MM.1S (cell line): ENCODE data around the gene PAXX.

Experiments
- DNase-seq: peaks from one replicate; pipeline ENCODE4 v3.0.0-alpha.2; 2015
- H2AFZ ChIP-seq: fragments of 300-600 bp; sonication (generic); 2 replicates; pipeline ENCODE4 v1.6.0; 2016; ENCODE audit warnings: antibody characterized with exemption, low read length
- H3F3A ChIP-seq: fragments of 300-600 bp; sonication (generic); 2 replicates; pipeline ENCODE4 v1.6.1; 2016; ENCODE audit warnings: mild to moderate bottlenecking, antibody characterized with exemption, low read length, moderate library complexity, mixed read lengths; ENCODE audit not compliant: insufficient read depth
- H3K27ac ChIP-seq: fragments of 300-600 bp; sonication (generic); 2 replicates; pipeline ENCODE4 v1.5.1; 2016; ENCODE audit warnings: mild to moderate bottlenecking, low read length
- H3K27me3 ChIP-seq: fragments of 300-600 bp; sonication (generic); replicated peaks from 2 replicates; pipeline ENCODE4 v1.6.0; 2016; ENCODE audit warnings: low read length; ENCODE audit not compliant: insufficient read depth
- H3K36me3 ChIP-seq: fragments of 300-600 bp; sonication (generic); replicated peaks from 2 replicates; pipeline ENCODE4 v1.6.1; 2016; ENCODE audit warnings: mild to moderate bottlenecking, low read length, mixed read lengths; ENCODE audit not compliant: insufficient read depth
- H3K4me1 ChIP-seq: fragments of 300-600 bp; sonication (generic); 2 replicates; pipeline ENCODE4 v1.6.1; 2016; ENCODE audit warnings: low read length, mixed read lengths
- H3K4me2 ChIP-seq: fragments of 300-600 bp; sonication (generic); 2 replicates; pipeline ENCODE4 v1.6.0; 2016; ENCODE audit warnings: low read depth, low read length
- H3K4me3 ChIP-seq: fragments of 300-600 bp; sonication (generic); 2 replicates; pipeline ENCODE4 v1.5.1; 2016; ENCODE audit warnings: low read length, mixed read lengths
- H3K79me2 ChIP-seq: fragments of 300-600 bp; sonication (generic); 2 replicates; pipeline ENCODE4 v1.6.1; 2016; ENCODE audit warnings: mixed run types, low read length, mixed read lengths
- H3K9ac ChIP-seq: fragments of 300-600 bp; sonication (generic); 2 replicates; pipeline ENCODE4 v1.6.1; 2016; ENCODE audit warnings: low read length, mixed read lengths
- H3K9me2 ChIP-seq: fragments of 300-600 bp; sonication (generic); replicated peaks from 2 replicates; pipeline ENCODE4 v1.6.1; 2016; ENCODE audit warnings: mild to moderate bottlenecking, low read length, mixed read lengths; ENCODE audit not compliant: insufficient read depth
- H3K9me3 ChIP-seq: fragments of 300-600 bp; sonication (generic); replicated peaks from 2 replicates; pipeline ENCODE4 v1.6.1; 2016; ENCODE audit warnings: mild to moderate bottlenecking, low read length, mixed read lengths; ENCODE audit not compliant: insufficient read depth
- H4K20me1 ChIP-seq: fragments of 300-600 bp; sonication (generic); 2 replicates; pipeline ENCODE4 v1.6.1; 2016; ENCODE audit warnings: mild to moderate bottlenecking, low read length, moderate library complexity, mixed read lengths; ENCODE audit not compliant: insufficient read depth
- EZH2 ChIP-seq: fragments of 300-600 bp; sonication (generic); optimal IDR thresholded peaks from 2 replicates; pipeline ENCODE3; 2017; ENCODE audit warnings: low read depth, mild to moderate bottlenecking, antibody characterized with exemption, low read length, mixed read lengths
- EZH2phosphoT487 ChIP-seq: fragments of 300-600 bp; sonication (generic); IDR thresholded peaks from 2 replicates; pipeline ENCODE4 v1.6.1; 2018; ENCODE audit warnings: antibody characterized with exemption, low read length
- TF ChIP-seq, protein P1 (sequence below): fragments of 300-600 bp; sonication (generic); IDR thresholded peaks from 2 replicates; pipeline ENCODE4 v1.5.1; 2016; ENCODE audit warnings: antibody characterized with exemption, low read length, mixed read lengths

The PAXX gene

DNA sequence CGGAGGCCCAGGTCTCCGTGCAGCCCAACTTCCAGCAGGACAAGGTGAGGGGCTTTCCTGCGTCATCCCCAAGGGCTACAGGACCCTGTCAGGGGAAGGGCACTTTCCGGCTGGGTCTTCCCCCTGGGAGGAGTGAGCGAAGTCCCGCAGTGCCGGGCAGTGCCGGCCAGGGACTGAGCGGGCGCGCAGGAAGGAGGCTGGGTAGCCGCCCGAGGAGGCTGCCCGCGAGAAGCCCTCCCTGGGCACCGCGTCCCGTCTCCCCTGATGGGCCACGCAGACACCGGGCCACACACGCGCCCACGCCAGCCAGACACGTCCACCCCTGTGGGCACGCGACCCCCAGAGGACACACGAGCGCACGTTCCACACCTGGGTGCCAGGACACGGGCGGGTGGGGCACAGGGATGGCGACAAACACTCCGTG lies 14.6 kb upstream of the PAXX start:
- no peak overlapping the region for H3K27ac ChIP-seq
- DNase-seq = no peak
- no peak overlapping the region for H3K9ac ChIP-seq
- H3K9me3 ChIP-seq = no peaks in the 10 kb centered on the region
- H3K4me3 ChIP-seq = no peak overlapping the region
- peaks cover 74% of the 10 kb centered on the region for H3K27me3 ChIP-seq
- no peak overlapping the region for H3K4me2 ChIP-seq
- H3K36me3 ChIP-seq = no peaks in the 10 kb centered on the region
- no peak overlapping the region for H2AFZ ChIP-seq
- H4K20me1 ChIP-seq = no peaks in the 10 kb centered on the region
- H3K4me1 ChIP-seq = no peaks in the 10 kb centered on the region
- TF ChIP-seq, protein P1, sequence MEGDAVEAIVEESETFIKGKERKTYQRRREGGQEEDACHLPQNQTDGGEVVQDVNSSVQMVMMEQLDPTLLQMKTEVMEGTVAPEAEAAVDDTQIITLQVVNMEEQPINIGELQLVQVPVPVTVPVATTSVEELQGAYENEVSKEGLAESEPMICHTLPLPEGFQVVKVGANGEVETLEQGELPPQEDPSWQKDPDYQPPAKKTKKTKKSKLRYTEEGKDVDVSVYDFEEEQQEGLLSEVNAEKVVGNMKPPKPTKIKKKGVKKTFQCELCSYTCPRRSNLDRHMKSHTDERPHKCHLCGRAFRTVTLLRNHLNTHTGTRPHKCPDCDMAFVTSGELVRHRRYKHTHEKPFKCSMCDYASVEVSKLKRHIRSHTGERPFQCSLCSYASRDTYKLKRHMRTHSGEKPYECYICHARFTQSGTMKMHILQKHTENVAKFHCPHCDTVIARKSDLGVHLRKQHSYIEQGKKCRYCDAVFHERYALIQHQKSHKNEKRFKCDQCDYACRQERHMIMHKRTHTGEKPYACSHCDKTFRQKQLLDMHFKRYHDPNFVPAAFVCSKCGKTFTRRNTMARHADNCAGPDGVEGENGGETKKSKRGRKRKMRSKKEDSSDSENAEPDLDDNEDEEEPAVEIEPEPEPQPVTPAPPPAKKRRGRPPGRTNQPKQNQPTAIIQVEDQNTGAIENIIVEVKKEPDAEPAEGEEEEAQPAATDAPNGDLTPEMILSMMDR = no peak
- TF ChIP-seq EZH2 (no peak), EZH2phosphoT487 (no peak)
- no peaks in the 10 kb centered on the region for H3K79me2 ChIP-seq
- H3F3A ChIP-seq = no peaks in the 10 kb centered on the region
- H3K9me2 ChIP-seq = no peaks in the 10 kb centered on the region

DNA sequence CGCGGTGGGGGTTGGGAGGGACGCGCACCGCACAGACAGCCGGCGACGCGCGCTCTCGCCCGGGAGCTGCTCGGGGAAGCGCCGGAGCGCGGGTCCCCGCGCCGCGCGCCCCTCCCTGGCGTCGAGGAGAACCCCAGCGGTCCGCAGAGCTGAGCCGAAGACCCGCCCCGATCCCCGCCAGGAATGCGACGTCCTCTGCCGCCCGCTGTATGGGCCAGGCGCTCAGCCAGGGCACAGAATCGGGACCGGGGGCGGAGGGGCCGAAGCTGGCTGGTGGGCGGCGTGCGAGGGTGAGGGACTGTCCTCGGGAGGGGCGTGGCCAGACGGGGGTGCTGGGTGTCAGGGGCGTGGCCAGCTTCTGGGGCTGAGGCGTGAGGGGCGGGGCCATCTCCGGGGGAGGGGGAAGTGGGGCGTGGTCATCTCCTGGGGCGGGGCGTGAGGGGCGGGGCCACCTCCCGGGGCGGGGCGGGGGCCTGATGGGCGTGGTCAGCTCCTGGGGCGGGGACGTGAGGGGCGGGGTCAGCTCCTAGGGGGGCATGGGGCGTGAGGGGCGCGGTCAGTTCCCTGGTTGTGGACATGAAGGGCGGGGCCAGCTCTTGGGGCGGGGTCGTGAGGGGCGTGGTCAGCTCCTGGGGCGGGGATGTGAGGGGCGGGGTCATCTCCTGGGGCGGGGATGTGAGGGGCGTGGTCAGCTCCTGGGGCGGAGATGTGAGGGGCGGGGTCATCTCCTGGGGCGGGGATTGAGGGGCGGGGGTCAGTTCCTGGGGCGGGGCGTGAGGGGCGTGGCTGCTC lies 14.0 kb upstream of the PAXX start:
- Histone ChIP-seq H3K4me2 (no peak overlapping the region), H4K20me1 (no peaks in the 10 kb centered on the region), H3K9me3 (no peaks in the 10 kb centered on the region), H3K9me2 (no peaks in the 10 kb centered on the region), H3K27me3 (peaks cover 74% of the 10 kb centered on the region), H3K27ac (no peak overlapping the region), H3F3A (no peaks in the 10 kb centered on the region), H2AFZ (no peak overlapping the region), H3K79me2 (no peaks in the 10 kb centered on the region), H3K4me1 (no peaks in the 10 kb centered on the region), H3K4me3 (no peak overlapping the region), H3K9ac (no peak overlapping the region), H3K36me3 (no peaks in the 10 kb centered on the region)
- TF ChIP-seq EZH2phosphoT487 (no peak), EZH2 (no peak)
- TF ChIP-seq, protein P1 = no peak
- no peak for DNase-seq

DNA sequence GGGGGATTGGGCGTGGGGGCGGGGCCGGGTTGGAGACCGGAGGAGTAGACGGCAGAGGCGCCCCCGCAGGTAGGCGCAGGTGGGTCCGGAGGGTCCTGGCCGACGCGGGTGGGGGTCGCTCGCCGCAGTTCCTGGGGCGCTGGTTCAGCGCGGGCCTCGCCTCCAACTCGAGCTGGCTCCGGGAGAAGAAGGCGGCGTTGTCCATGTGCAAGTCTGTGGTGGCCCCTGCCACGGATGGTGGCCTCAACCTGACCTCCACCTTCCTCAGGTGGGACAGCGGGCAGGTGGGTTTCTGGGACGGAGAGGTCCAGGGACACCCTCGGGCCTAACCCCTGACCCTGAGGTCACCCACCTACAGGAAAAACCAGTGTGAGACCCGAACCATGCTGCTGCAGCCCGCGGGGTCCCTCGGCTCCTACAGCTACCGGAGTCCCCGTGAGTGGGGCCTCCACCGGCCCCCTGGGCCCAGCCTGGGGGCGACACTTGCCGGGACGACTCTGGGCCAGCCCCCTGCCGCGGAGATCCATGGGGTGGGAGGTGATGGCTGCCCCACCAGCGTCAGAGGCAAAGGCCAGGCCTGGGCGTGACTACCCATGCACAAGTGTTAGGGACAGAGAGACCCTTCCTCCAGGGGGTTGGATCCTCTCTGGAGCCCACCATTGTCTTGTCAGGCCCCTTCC lies 13.2 kb upstream of the PAXX start:
- TF ChIP-seq EZH2phosphoT487 (no peak), EZH2 (no peak)
- TF ChIP-seq, protein P1 = no peak
- Histone ChIP-seq H3K79me2 (no peaks in the 10 kb centered on the region), H2AFZ (no peak overlapping the region), H3K4me1 (no peaks in the 10 kb centered on the region), H3K9me3 (no peaks in the 10 kb centered on the region), H3K27ac (no peak overlapping the region), H3F3A (no peaks in the 10 kb centered on the region), H3K4me3 (no peak overlapping the region), H4K20me1 (no peaks in the 10 kb centered on the region), H3K9ac (no peak overlapping the region), H3K4me2 (no peak overlapping the region), H3K27me3 (peaks cover 74% of the 10 kb centered on the region), H3K36me3 (no peaks in the 10 kb centered on the region), H3K9me2 (no peaks in the 10 kb centered on the region)
- DNase-seq = no peak
